T-helper 17 cell (primary cell): ENCODE results near the gene CTNS. TPM values are rescaled to one million over a fixed set of nuclear protein-coding genes. Genes with fewer than 3 reads are reported as not detected.

Source experiments
- ATAC-seq: fragments of 150-1000 bp; cut with Tn5 transposase; 2 replicates; pipeline ENCODE4 v1.10.0; 2021; ENCODE audit warnings: mild to moderate bottlenecking, moderate library complexity
- DNase-seq, 3 donors: peaks; one replicate each; pipeline versions ENCODE4 v3.0.0 to v3.0.0-alpha.2; 2020 to 2021
- H3K9me3 ChIP-seq: one replicate; pipeline ENCODE4 v1.7.0; 2013; ENCODE audit warnings: low read length, mild to moderate bottlenecking; ENCODE audit not compliant: control insufficient read depth, poor library complexity, severe bottlenecking
- H3K27ac Mint-ChIP-seq: one replicate; pipeline ENCODE4 v1.8.0; 2022; ENCODE audit warnings: mild to moderate bottlenecking, moderate library complexity, mixed read lengths
- H3K27me3 Mint-ChIP-seq: one replicate; pipeline ENCODE4 v1.8.0; 2022; ENCODE audit warnings: mixed read lengths
- H3K36me3 Mint-ChIP-seq: one replicate; pipeline ENCODE4 v1.8.0; 2022; ENCODE audit warnings: low read depth, mixed read lengths
- H3K4me1 Mint-ChIP-seq: one replicate; pipeline ENCODE4 v1.8.0; 2022; ENCODE audit warnings: mild to moderate bottlenecking, mixed read lengths
- H3K4me3 Mint-ChIP-seq: one replicate; pipeline ENCODE4 v1.8.0; 2022; ENCODE audit warnings: mild to moderate bottlenecking, moderate library complexity, mixed read lengths
- total RNA-seq, 4 donors: library from RNA in 2 of 4; stranded (reverse) in 2 of 4; gene quantifications; one replicate each; pipeline ENCODE4 v1.2.3 and lab custom pipeline; 2022 to 2026

The CTNS gene
- total RNA-seq, 2 donors from 2014 or later, result 6.9 to 7.4 TPM

DNA sequence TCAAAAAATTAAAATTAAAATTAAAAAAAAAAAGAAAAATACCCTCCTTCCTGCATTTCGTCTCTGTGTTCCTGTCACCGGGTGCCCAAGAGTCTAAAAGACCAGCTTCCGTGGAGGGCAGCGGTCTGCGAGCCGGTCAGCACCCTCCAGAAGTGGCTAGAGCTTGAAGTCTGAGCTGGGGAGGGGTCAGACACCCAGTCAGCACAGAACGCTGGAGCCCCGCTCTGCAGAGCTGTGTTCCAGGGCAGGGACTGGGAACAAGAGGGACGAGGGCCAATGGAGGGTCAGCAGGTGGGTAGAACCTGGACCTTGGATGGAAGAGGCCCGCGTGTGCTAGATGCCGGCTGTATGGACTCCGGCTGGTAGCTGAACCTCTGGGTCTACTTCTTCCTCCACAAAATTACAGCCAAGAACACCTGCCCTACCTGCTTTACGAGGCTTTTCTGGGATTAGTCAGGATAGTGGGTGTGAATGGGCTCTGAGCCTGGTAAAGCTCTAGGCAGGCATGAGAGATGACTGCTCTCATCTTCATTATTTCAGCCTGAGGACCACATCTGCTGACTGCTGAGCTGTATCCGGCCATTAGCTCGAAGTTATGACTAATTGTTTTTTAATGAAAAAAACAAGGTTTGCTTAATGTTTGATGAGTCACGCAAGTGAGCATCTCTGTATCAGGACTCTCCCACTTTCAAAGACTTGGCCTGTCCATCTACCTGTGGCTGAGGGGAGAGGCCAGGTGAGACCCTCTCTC is 33.3 kb upstream of the CTNS start:
- no peaks in the 10 kb centered on the region for H3K9me3 ChIP-seq
- H3K36me3 Mint-ChIP-seq, result no peaks in the 10 kb centered on the region
- H3K27me3 Mint-ChIP-seq, result no peaks in the 10 kb centered on the region
- no peak for ATAC-seq
- H3K4me3 Mint-ChIP-seq, result no peak overlapping the region
- no peak for DNase-seq
- H3K27ac Mint-ChIP-seq, result no peak overlapping the region
- peaks cover 6% of the 10 kb centered on the region for H3K4me1 Mint-ChIP-seq

GRCh38 chr17:3603870-3604259 is 32.7 kb upstream of the CTNS start:
- H3K4me3 Mint-ChIP-seq, result no peak overlapping the region
- DNase-seq (no peak), ATAC-seq (no peak)
- H3K4me1 Mint-ChIP-seq, result peaks cover 6% of the 10 kb centered on the region
- no peak overlapping the region for H3K27ac Mint-ChIP-seq
- no peaks in the 10 kb centered on the region for H3K9me3 ChIP-seq
- no peaks in the 10 kb centered on the region for H3K36me3 Mint-ChIP-seq
- no peaks in the 10 kb centered on the region for H3K27me3 Mint-ChIP-seq

- Mint-ChIP-seq H3K36me3 (peaks cover 2% of the 10 kb centered on the region), H3K27ac (no peak overlapping the region), H3K4me3 (no peak overlapping the region), H3K27me3 (no peaks in the 10 kb centered on the region), H3K4me1 (peaks cover 2% of the 10 kb centered on the region)
- DNase-seq, result no peak
- H3K9me3 ChIP-seq, result no peaks in the 10 kb centered on the region
- ATAC-seq, result no peak
Measured at GRCh38 chr17:3609689-3610088, 26.9 kb upstream of the CTNS start.

DNA sequence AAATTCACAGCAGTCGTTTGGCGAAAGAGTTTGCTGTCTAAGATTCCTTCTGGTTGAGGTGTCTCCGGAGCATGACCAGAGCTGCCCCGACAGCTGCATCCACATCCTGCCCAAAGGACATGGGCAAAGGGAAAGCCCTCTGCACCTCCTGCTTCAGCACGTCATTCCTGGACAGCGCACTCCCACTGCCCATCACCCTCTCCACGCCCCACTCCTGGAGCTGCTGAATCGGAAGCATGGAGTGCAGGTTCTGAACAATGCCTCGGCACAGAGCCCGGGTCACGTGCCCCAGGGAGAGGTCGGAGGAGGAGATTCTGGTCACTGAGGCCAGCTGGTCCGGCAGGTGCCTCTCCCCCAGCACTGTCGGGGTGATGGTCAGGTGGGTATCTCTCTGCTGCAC is 26.0 kb upstream of the CTNS start:
- DNase-seq (no peak), ATAC-seq (no peak)
- no peak overlapping the region for H3K27ac Mint-ChIP-seq
- H3K9me3 ChIP-seq, result no peaks in the 10 kb centered on the region
- H3K27me3 Mint-ChIP-seq, result no peaks in the 10 kb centered on the region
- no peaks in the 10 kb centered on the region for H3K4me1 Mint-ChIP-seq
- H3K4me3 Mint-ChIP-seq, result no peak overlapping the region
- H3K36me3 Mint-ChIP-seq, result peaks cover 9% of the 10 kb centered on the region

DNA sequence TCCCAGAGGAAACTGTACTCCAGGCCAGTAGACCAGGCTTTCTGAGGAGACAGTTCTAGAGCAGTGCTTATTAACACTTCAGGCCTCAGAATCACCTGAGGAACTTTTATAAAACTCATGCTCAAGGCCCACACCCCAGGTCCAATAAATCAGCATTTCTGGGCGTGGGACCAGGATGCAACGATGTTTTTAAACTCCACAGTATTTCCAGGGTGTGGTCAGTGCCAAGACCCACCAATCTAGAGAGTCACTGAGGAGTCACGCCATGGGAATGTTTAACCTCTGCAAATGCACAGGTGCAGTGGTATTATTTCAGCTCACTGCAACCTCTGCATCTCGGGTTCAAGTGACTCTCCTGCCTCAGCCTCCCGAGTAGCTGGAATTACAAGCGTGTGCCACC is 23.4 kb upstream of the CTNS start:
- DNase-seq, result no peak
- no peak overlapping the region for H3K27ac Mint-ChIP-seq

GRCh38 chr17:3615160-3615870 is 21.2 kb upstream of the CTNS start:
- Mint-ChIP-seq H3K27me3 (no peaks in the 10 kb centered on the region), H3K4me1 (no peaks in the 10 kb centered on the region), H3K27ac (no peak overlapping the region), H3K36me3 (peaks cover 13% of the 10 kb centered on the region), H3K4me3 (no peak overlapping the region)
- DNase-seq (no peak), ATAC-seq (no peak)
- H3K9me3 ChIP-seq, result no peaks in the 10 kb centered on the region

More for the DNA sequence above, 23.4 kb upstream of the CTNS start:
- H3K36me3 Mint-ChIP-seq, result peaks cover 11% of the 10 kb centered on the region
- no peak overlapping the region for H3K4me3 Mint-ChIP-seq
- H3K9me3 ChIP-seq, result no peaks in the 10 kb centered on the region
- H3K4me1 Mint-ChIP-seq, result no peaks in the 10 kb centered on the region
- H3K27me3 Mint-ChIP-seq, result no peaks in the 10 kb centered on the region
- ATAC-seq, result no peak

GRCh38 chr17:3621146-3621720 is 15.3 kb upstream of the CTNS start:
- H3K9me3 ChIP-seq, result no peaks in the 10 kb centered on the region
- Mint-ChIP-seq H3K27ac (no peak overlapping the region), H3K36me3 (peaks cover 10% of the 10 kb centered on the region), H3K4me1 (no peaks in the 10 kb centered on the region), H3K27me3 (no peaks in the 10 kb centered on the region), H3K4me3 (no peak overlapping the region)
- ATAC-seq (no peak), DNase-seq (no peak)

- H3K9me3 ChIP-seq, result no peaks in the 10 kb centered on the region
- no peak for ATAC-seq
- no peak overlapping the region for H3K4me3 Mint-ChIP-seq
- no peak overlapping the region for H3K27ac Mint-ChIP-seq
- no peak for DNase-seq
- H3K27me3 Mint-ChIP-seq, result no peaks in the 10 kb centered on the region
- peaks cover 13% of the 10 kb centered on the region for H3K36me3 Mint-ChIP-seq
- peaks cover 2% of the 10 kb centered on the region for H3K4me1 Mint-ChIP-seq
Measured at GRCh38 chr17:3622977-3623594, 13.5 kb upstream of the CTNS start.

- Mint-ChIP-seq H3K36me3 (peaks cover 11% of the 10 kb centered on the region), H3K4me1 (peaks cover 5% of the 10 kb centered on the region), H3K4me3 (no peak overlapping the region), H3K27ac (no peak overlapping the region), H3K27me3 (no peaks in the 10 kb centered on the region)
- ATAC-seq, result no peak
- DNase-seq, result no peak
- no peaks in the 10 kb centered on the region for H3K9me3 ChIP-seq
Measured at GRCh38 chr17:3626831-3627768, 9.5 kb upstream of the CTNS start.

DNA sequence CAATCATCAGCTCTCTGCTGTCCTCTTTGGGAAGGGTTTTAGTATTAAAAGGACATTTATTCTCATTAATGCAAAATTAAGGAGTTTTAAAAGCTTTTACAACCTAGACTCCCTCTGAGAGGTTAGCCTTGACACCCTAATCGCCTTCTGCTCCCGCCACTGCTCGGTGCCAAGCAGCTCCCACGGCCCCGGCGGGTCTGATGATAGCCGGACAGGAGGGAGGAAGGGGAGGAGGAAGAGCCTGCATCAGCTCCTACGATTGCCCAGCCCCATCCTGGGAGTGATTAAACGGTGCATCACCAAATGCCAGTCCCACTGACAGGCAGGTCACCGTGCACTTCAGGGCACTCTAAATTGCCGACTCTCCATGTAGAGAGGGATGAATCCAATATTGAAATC is 8.8 kb upstream of the CTNS start:
- no peak for ATAC-seq
- no peak for DNase-seq
- peaks cover 7% of the 10 kb centered on the region for H3K4me1 Mint-ChIP-seq
- H3K9me3 ChIP-seq, result no peaks in the 10 kb centered on the region
- no peak overlapping the region for H3K4me3 Mint-ChIP-seq
- H3K27ac Mint-ChIP-seq, result no peak overlapping the region
- no peaks in the 10 kb centered on the region for H3K27me3 Mint-ChIP-seq
- peaks cover 11% of the 10 kb centered on the region for H3K36me3 Mint-ChIP-seq

GRCh38 chr17:3630781-3631180 is 5.8 kb upstream of the CTNS start:
- Mint-ChIP-seq H3K27ac (no peak overlapping the region), H3K4me1 (peaks cover 16% of the 10 kb centered on the region)

GRCh38 chr17:3632287-3632686 is 4.3 kb upstream of the CTNS start:
- Mint-ChIP-seq H3K4me3 (no peak overlapping the region), H3K27me3 (no peaks in the 10 kb centered on the region), H3K27ac (no peak overlapping the region), H3K4me1 (peaks cover 18% of the 10 kb centered on the region), H3K36me3 (peaks cover under 1% of the 10 kb centered on the region)
- no peak for ATAC-seq
- no peaks in the 10 kb centered on the region for H3K9me3 ChIP-seq
- DNase-seq, result no peak

More at GRCh38 chr17:3630781-3631180, 5.8 kb upstream of the CTNS start:
- H3K36me3 Mint-ChIP-seq, result peaks cover 5% of the 10 kb centered on the region
- no peak overlapping the region for H3K4me3 Mint-ChIP-seq
- H3K9me3 ChIP-seq, result no peaks in the 10 kb centered on the region
- ATAC-seq, result no peak
- DNase-seq, result no peak
- H3K27me3 Mint-ChIP-seq, result no peaks in the 10 kb centered on the region
